GM12878 (cell line): ENCODE measurements around the gene ZFTA.

Experiments
- EZH2 ChIP-seq: IDR thresholded peaks from 2 replicates; pipeline ENCODE4 v1.6.1; 2012; ENCODE audit warnings: low read depth, mild to moderate bottlenecking, control low read depth, inconsistent platforms, low read length, borderline replicate concordance; ENCODE audit not compliant: control insufficient read depth
- KLF5 ChIP-seq: fragments of 450-650 bp; IDR thresholded peaks from 2 replicates; pipeline ENCODE4 v1.6.1; 2014; ENCODE audit warnings: mild to moderate bottlenecking; ENCODE audit not compliant: partially characterized antibody
- POLR2AphosphoS5 ChIP-seq: IDR thresholded peaks from 2 replicates; pipeline ENCODE4 v1.6.1; 2011; ENCODE audit warnings: mild to moderate bottlenecking, low read length, inconsistent platforms
- RAD21 ChIP-seq: IDR thresholded peaks from 2 replicates; pipeline ENCODE4 v1.6.1; 2011; ENCODE audit warnings: mild to moderate bottlenecking, low read depth, low read length, moderate library complexity; ENCODE audit not compliant: insufficient read depth

GRCh38 chr11:63814383-63814736 is 45.8 kb upstream of the ZFTA start:
- TF ChIP-seq POLR2AphosphoS5 (peak; percentile 22; the same call in 1 of the 2 replicates), EZH2 (no peak), RAD21 (no peak), KLF5 (no peak)
